SW 1271 (cell line): Measurements from ENCODE around the gene DTX3.

Experiments
- DNase-seq, 2 experiments: peaks; one replicate each; lab custom pipeline; 2025; lab: John Stamatoyannopoulos, UW

Gene DTX3

GRCh38 chr12:57620245-57620935 is 15.8 kb downstream of the DTX3 start:
- DNase-seq: no peak

DNA sequence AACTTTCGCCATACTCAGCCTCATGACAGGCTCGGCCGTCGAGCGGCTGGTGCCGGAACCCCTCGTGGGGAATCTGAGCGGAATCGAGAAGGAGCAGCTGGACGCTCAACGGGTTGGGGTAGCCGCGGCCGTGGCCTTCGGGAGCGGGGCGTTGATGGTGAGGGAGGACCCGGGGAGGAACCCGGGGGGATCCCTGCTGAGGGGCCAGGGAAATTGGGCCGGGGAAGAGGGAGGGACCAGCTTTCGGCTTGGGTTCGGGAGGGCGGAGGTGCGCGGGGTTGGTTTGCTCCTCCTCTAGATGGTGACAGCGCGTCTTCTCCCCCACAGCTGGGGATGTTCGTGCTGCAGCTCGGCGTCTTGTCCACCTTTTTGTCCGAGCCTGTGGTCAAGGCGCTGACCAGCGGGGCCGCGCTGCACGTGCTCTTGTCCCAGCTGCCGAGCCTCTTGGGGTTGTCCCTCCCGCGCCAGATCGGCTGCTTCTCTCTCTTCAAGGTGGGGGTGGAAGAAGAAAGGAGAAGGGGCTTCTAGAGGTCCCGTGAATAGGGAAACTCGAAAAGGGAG is 16.4 kb downstream of the DTX3 start:
- no peak for DNase-seq

DNA sequence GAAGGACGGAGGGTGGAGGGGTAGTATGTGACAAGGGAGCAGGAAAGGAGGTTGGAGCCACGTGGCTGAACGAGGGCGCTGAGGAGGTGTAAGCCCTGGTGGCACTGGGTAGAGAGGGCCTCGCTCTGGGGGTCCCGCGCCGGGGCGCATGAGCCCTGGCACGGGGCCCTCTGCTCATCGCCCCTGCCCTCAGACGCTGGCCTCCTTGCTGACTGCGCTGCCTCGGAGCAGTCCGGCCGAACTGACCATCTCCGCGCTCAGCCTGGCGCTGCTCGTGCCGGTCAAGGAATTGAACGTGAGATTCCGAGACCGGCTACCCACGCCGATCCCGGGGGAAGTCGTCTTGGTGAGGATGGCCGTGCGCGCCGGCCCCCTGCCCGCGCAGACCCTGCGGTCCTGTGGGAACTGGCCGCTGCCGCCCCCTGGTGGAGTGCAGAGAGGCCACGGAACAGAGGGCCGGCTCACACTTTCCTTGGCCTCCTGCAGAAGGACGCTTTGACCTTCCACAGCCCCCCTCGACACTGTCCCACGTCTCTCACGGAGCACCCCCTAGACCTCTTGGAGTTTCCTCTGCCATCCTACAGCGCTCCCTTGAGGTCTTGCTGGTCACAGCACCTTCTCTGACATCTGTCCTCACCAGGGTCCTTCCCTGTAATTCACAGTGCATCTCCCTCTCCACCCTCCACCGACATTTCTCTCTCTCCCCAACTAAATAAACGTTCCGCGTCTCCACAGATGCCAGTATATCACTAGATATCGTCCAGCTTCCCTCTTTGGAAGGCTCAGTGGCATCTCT is 17.1 kb downstream of the DTX3 start:
- DNase-seq: peak in 1 of 2 experiments; percentile 14

DNA sequence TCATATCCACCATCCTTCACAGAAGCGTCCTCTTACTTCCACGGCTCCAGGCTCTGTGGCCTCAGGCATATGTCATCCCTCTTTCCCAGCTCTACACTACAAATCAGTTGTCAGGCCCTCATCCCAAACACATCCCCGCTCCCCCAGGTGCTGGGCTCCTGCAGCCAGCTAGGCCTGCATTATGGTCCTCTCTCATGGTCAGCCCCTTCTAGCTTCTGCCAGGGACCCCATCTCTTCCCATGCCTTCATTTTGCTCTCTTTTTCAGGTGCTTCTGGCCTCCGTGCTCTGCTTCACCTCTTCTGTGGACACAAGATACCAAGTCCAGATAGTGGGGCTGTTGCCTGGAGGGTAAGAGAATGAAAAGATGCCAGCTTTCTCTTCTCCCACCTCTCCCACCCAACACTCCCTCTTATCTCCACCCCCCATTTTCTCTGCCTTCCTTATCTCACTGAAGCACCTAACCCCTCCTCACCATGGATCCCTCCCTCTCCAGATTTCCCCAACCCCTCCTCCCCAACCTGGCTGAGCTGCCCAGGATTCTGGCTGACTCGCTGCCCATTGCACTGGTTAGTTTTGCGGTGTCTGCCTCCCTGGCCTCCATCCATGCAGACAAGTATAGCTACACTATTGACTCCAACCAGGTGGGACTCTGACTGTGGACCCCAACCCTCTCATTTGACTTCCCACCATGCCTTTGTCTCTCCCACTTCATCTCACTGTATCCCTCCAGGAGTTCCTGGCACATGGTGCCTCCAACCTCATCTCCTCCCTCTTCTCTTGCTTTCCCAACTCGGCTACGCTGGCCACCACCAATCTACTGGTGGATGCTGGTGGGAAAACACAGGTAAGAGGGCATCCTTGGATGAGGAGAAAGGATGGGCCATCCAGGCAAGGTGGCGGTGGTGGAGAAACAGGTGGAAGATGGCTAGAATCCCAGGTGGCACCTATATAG is 17.9 kb downstream of the DTX3 start:
- DNase-seq: no peak

GRCh38 chr12:57623385-57623784 is 18.8 kb downstream of the DTX3 start:
- DNase-seq: no peak

DNA sequence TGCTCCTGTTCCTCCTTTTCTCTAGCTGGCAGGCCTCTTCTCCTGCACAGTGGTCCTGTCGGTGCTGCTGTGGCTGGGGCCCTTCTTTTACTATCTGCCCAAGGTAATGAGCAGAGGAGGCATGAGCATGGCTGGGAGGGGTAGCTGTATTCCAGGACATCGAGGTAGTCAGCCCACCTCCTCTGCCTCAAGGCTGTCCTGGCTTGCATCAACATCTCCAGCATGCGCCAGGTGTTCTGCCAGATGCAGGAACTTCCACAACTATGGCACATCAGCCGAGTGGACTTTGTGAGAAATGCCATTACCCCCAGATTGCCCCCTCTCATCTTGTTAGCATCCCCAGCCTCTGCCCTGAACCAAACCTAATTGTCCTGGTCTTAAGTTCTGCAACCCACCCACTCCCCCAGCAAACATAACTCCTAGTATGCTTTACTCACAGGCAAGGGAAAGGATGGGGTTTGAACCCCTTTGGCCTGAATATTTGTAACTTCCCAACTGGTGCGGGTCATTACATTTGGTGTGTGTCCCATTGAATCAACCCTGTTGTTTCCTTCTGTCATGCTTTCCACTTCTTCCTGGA is 19.3 kb downstream of the DTX3 start:
- no peak for DNase-seq

GRCh38 chr12:57624441-57625220 is 20.0 kb downstream of the DTX3 start:
- no peak for DNase-seq

- no peak for DNase-seq
These were observed 20.8 kb downstream of the DTX3 start for GRCh38 chr12:57625261-57626032.

DNA sequence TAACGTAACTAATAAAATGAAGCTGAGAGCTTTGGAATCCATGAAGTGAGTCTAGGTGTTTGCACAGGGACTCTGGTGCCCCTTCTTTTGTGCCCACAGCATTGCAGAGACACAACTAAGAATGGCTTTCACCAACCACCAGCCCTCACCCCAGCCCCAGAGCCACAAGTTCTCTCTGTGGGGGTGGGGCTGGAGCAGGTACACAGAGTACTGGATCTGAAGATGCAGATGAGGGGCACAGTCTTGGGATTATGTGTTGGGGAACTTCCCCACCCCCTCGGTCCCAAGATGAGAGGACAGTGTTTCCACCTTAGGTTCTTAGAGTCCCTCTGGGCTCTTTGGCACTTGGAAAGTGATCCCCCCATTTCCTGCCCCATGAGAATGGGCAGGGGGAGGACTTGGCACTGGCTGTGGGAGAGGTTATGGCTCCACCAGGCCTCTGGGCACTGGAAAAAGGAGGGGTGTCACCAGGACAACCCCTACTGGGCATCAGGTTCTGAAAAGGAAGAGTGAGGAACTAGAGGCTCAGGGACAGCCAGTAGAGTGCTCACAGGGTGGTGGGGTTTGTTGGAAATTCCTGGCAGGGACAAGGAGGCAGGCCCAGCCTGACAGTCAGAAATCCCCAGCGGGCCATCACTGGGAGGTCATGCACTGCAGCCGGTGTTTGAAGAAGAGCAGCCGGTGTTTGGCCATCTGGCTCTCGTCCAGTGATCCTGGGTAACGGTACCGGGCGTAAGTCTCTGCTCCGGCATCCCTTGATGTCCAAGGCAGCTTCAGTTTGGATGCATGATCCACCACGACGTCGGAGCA is 21.7 kb downstream of the DTX3 start:
- no peak for DNase-seq

DNA sequence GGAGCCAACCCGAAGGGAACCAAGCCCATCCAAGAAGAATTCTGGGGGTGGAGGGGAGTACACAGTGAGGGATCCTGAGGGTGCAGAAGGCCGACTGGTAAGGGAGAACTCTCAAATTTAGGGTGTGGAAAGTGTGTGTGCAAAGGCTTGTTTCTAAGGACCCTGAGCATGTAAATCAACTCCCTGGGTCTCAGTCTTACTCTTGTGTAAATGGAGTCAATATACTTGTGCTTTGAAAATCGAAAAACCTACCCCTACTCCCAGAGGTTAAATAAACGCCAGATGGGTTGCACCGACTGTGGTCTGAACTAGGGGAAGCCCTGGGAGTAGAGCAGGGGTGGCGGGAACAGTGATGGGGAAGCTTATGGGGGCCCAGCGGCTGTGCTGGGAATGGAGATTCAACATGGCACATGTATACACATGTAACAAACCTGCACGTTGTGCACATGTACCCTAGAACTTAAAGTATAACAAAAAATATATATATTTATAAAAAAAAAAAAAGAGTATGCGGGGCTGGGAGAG is 22.4 kb downstream of the DTX3 start:
- no peak for DNase-seq

DNA sequence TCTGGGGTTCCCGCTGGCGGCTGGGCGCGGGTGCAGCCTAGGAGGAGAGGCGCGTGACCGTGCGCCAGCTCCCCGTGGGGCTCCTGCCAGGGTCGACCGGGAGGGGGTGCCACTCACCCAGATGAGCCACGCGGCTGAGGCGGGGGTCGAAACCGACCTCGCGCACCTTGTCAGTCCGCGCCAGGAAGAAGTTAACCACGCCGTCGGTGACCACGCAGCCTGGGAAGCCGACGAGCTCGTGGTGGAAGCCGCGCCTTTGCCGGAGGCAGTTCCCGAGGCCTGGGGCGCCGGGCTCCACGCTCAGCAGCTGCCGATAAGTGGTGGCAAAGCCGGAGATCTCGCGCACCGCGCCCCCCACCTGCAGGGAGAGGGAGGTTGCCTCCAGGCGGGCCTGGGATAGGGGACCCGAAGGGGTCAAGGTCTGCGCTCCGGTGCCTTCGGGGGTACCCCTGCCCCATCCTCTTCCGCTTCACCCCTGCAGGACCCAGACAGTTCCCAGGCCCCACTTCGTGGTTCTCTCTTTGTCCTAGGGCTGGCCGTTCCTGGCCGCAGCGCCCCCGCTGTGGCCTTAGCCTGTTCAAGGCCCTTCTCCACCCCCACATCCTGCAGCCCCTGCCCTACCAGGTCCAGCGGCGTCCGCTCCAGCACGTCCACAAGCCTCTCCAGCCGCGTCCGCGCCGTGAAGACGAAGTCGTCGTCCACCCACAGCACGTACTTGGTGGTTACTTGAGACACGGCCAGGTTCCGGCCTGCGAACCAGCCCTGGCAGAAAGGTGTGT is 23.1 kb downstream of the DTX3 start:
- no peak for DNase-seq

DNA sequence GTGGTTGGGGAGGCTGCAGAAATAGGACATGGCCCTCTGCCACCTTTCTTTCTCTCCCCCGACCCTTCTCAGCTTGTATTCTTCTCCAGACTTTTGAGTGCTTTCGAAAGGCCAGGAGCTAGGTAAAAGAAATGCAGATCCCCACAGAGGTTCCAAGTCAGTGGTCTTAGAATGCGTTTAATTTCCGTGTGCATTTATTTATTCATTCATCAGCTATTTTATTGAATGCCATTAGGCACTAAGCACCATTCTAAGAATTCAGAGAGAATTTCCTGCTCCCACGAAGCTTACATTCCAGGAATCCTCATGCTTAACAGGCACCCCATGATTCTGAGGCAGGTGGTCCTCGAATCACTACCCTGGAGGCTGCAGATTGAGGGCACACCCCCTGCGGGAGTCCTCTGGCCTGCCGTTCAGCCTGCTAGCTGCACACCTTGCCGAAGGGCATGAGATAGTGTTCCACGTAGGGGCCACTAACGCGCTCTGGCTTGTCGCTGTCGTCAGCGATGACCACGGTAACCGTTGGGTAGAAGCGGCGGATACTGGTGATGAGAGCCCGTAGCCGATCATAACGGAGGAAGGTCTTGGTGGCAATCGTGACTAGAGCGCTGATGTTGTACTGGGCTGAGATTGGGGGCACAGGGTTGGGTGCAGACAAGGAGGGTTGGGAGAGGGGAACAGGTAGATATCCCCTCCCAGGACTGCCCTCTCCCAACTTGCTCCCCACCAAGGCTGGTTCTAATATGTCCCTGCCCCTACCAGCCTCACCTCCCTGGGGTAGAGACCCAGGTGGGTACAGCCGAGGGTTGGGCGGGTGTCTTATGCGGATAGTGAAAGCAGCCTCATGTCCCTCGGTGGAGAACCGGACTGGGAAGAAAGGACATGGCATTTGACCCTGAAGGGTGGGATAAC is 23.9 kb downstream of the DTX3 start:
- DNase-seq: no peak

DNA sequence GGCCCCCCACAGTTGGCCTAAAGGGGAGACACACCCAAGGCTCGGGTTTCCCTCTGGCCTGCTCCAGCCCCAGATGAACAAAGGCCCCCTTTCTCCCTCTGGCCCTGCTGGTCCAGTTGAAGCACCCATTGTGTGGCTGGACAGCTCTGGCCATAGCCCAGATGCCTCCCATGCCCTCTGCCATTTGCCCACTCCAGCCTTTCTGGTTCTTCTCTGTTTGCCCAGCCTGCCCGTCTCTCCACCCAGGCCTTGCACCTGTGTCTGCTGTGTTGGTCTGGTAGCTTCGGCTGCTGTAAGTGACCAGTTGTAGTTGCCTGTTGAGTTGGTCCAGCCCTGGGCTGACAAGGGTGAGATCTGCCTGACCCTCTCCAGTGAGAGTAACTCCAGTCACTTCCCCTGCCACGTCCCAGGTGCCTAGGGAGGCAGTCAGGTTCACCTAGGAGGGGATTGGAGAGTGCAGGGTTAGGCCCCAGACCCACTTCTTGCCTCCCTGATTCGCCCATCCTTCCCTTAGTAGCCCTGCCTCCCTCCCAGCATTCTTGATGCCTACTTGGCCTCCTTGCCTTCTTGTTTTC is 25.4 kb downstream of the DTX3 start:
- DNase-seq: no peak

- no peak for DNase-seq
These were observed 26.3 kb downstream of the DTX3 start for GRCh38 chr12:57630891-57631433.

- no peak for DNase-seq
These were observed 27.0 kb downstream of the DTX3 start for GRCh38 chr12:57631566-57632072.
